GM21717 (cell line): Measurements from ENCODE around the gene UMAD1.

ENCODE experiments used
- ATAC-seq: cut with Tn5 transposase; IDR thresholded peaks from one replicate; pipeline ENCODE4 v1.9.1; 2021; ENCODE audit warnings: mild to moderate bottlenecking, moderate library complexity; ENCODE audit not compliant: unreplicated experiment

The UMAD1 gene

GRCh38 chr7:7868572-7868899 is 228.0 kb downstream of the UMAD1 start:
- ATAC-seq = no peak

GRCh38 chr7:7869036-7869435 is 228.5 kb downstream of the UMAD1 start:
- no peak for ATAC-seq

- no peak for ATAC-seq
These were observed 229.1 kb downstream of the UMAD1 start for GRCh38 chr7:7869651-7870050.

- ATAC-seq = no peak
These were observed 230.0 kb downstream of the UMAD1 start for GRCh38 chr7:7870555-7870954.

GRCh38 chr7:7876419-7876818 is 235.9 kb downstream of the UMAD1 start:
- no peak for ATAC-seq

- no peak for ATAC-seq
These were observed 241.0 kb downstream of the UMAD1 start for GRCh38 chr7:7881581-7881980.

GRCh38 chr7:7882888-7883287 is 242.3 kb downstream of the UMAD1 start:
- ATAC-seq = no peak

GRCh38 chr7:7883394-7883793 is 242.8 kb downstream of the UMAD1 start:
- no peak for ATAC-seq

GRCh38 chr7:7884855-7885254 is 244.3 kb downstream of the UMAD1 start:
- no peak for ATAC-seq

- no peak for ATAC-seq
These were observed 249.4 kb downstream of the UMAD1 start for GRCh38 chr7:7889791-7890568.

GRCh38 chr7:7895004-7895650 is 254.6 kb downstream of the UMAD1 start:
- ATAC-seq = no peak

GRCh38 chr7:7895754-7896153 is 255.2 kb downstream of the UMAD1 start:
- no peak for ATAC-seq

GRCh38 chr7:7897509-7897908 is 257.0 kb downstream of the UMAD1 start:
- ATAC-seq = no peak

- ATAC-seq = no peak
These were observed 257.5 kb downstream of the UMAD1 start for GRCh38 chr7:7897949-7898515.

GRCh38 chr7:7902845-7903244 is 262.3 kb downstream of the UMAD1 start:
- no peak for ATAC-seq

GRCh38 chr7:7907306-7907705 is 266.8 kb downstream of the UMAD1 start:
- no peak for ATAC-seq

- no peak for ATAC-seq
These were observed 268.1 kb downstream of the UMAD1 start for GRCh38 chr7:7908622-7909145.

- ATAC-seq = no peak
These were observed 268.8 kb downstream of the UMAD1 start for GRCh38 chr7:7909376-7909775.

GRCh38 chr7:7911369-7912123 is 271.0 kb downstream of the UMAD1 start:
- no peak for ATAC-seq

GRCh38 chr7:7912937-7913336 is 272.4 kb downstream of the UMAD1 start:
- ATAC-seq = no peak

- no peak for ATAC-seq
These were observed 273.0 kb downstream of the UMAD1 start for GRCh38 chr7:7913504-7913903.
